NCI-H2227 treated with DMSO at 0.1 percent for 48 hours (cell line): ENCODE results near the gene SLC7A14.
A peak's percentile ranks its signal among the peaks of the same experiment; 100 is the strongest.
"Not testable (repeated sequence)": the region's sequence is repeated elsewhere in the genome, so short reads cannot be mapped to it uniquely, and the experiment has no call there.

Experiments
- DNase-seq: peaks from one replicate; lab custom pipeline; 2025; lab: John Stamatoyannopoulos, UW

SLC7A14 gene

DNA sequence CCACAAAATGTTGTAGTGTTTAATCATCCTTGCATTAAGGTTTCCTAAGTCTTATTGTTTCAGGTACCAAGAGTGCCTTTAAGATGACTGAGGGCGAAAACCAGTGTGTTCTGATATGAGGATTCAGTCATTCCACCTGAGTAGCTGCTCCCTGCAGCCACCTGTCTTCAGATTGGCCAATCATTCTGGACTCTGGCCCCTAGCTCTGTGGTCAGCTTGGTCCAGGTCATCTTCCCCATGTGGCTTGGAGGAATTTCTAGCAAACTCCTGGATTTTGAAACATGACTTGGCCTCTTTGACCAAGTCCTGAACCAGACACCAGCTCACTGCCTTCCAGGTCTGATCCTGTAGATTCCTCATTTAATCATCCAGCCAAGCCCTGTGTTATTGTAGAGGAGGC is 7.8 kb upstream of the SLC7A14 start:
- DNase-seq, result no peak

DNA sequence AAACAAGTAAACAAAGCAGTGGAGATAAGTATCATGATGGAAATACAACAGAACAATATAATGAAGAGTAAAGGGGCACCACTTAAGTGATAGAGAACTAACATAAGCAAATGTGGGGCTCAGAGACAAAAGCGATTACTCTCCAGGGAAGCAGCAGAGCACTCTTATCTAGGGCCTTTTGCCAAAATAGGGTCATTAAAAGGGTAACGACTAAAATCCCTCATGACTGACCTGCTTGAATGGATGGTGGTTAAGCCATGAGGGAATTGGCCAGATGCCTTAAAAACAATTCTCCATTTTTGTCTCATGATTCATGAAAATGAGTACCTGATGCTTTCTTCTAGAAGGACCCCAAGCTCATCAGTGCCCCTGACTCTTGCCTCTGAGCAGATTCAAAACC is 3.2 kb upstream of the SLC7A14 start:
- DNase-seq, result no peak

GRCh38 chr3:170585008-170585936 is 603 bp downstream of the SLC7A14 start:
- peak; percentile 23 for DNase-seq

DNA sequence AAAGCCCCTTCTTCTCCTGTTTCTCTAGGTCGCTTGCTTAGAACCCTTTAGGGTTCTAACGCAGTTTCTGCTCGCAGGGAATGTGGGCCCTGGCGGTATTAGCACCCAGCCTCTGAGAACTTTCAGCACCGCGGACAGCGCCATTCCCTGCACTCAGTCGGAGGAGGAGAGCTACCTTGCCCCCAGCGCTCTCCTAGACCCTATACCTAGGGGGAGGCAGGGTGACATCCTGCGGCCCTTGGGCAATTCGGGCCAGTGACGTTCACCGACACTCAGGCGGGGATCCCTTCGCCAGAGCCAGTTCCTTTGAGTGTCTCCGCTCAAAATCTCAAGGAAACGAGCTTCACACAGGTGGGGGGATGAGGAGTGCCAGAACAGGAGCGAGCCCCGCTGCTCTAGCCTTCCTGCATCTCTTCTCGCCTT is 1.3 kb downstream of the SLC7A14 start:
- peak; percentile 41 for DNase-seq

- DNase-seq, result no peak
Measured at GRCh38 chr3:170579646-170580045, 6.2 kb downstream of the SLC7A14 start.

GRCh38 chr3:170572665-170573253 is 13.1 kb downstream of the SLC7A14 start:
- no peak for DNase-seq

GRCh38 chr3:170567598-170567997 is 18.3 kb downstream of the SLC7A14 start:
- DNase-seq, result not testable (repeated sequence)

- no peak for DNase-seq
Measured at GRCh38 chr3:170566413-170566812, 19.5 kb downstream of the SLC7A14 start.

GRCh38 chr3:170565495-170565894 is 20.4 kb downstream of the SLC7A14 start:
- DNase-seq, result no peak

DNA sequence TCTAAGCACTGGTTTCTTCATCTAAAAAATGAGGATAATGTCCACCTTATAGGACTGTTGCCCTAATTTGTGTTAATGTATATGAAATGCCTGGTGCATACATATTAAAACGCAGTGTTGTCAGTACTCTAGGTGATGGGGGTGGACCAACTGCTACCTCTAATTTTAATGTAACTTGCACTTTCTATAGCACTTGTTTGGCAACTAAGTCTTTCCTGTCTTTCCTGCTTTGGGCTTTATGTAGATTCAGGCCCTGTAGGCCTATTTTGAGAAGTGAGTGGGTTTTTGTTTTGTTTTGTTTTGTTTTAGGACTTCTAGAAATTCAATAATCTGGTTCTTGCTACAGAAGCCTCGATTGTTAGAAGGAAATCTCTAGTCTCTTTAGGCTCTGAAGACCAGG is 21.2 kb downstream of the SLC7A14 start:
- no peak for DNase-seq

GRCh38 chr3:170563712-170564423 is 22.0 kb downstream of the SLC7A14 start:
- peak; percentile 63 for DNase-seq

DNA sequence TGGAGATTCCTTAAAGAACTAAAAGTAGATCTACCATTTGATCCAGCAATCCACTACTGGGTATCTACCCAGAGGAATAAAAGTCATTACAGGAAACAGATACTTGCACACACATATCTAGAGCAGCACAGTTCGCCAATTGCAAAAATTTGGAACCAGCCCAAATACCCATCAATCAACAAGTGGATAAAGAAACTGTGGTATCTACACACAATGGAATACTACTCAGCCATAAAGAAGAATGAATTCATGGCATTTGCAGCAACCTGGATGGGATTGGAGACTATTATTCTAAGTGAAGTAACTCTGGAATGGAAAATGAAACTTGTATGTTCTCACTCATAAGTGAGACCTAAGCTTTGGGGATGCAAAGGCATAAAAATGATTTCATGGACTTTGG is 23.8 kb downstream of the SLC7A14 start:
- no peak for DNase-seq

DNA sequence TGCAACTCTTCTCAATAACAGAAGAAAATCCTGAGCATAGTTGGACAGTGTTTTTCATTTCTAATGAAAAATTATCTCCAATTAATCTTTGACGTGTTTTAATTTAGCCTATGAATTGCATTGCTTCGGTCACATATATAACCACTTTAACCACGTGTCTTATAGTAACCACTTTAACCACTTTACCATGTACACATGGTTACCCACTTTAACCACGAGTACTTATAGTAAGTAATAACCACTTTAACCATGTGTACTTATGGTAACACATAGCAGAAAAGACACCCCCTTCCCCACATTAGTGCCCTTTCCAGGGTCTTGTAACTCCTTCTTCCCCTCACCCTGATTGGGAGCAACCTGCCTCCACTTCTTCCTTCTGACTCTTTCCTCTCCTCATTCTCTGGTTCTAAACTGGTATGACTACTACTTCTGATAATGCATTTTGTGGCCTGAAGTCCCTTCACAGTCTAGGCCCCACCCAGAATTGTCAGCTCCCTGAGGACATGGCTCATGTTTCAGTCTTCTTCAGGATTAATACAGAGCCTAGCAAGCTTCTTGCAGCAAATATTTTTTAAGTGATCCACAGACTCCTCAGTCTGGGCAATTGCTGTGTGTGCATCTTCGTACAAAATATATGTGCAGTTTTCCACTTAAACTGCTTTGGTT is 25.0 kb downstream of the SLC7A14 start:
- no peak for DNase-seq

DNA sequence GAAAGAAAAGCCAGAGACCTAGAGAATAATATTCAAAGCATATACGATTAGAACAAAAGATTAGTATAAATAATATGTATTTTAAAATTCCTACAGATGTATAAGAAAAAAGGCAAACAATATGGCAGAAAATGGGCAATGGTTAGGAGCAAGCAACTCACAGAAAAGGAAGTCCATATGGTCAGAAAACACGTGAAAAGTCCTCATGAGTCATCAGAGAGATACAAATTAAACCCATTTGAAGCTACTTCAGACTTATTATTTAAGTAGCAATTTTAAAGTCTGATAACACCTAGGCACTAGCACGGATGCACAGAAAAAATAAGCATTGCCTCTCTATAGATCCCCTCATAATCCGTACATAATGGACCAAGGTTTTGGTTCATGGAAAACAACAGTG is 25.6 kb downstream of the SLC7A14 start:
- no peak for DNase-seq

GRCh38 chr3:170558427-170558826 is 27.4 kb downstream of the SLC7A14 start:
- DNase-seq, result no peak

GRCh38 chr3:170555329-170555728 is 30.5 kb downstream of the SLC7A14 start:
- DNase-seq, result no peak

GRCh38 chr3:170553788-170554757 is 31.8 kb downstream of the SLC7A14 start:
- DNase-seq, result no peak

DNA sequence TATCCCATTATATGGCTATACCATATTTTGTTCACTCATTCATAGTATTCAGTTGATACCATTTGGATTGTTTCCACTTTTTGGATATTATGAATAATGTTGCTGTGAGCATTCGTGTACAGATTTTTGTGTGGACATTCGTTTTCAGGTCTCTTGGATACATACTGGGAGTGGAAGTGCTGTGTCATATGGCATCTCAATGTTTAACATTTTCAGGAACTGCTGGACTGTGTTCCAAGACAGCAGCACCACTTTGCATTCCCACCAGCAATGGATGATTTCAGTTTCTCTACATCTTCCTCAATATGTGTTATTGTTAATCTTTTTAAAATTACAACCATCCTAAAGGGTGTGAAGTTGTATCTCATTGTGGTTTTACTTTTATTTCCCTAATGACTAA is 34.6 kb downstream of the SLC7A14 start:
- no peak for DNase-seq

DNA sequence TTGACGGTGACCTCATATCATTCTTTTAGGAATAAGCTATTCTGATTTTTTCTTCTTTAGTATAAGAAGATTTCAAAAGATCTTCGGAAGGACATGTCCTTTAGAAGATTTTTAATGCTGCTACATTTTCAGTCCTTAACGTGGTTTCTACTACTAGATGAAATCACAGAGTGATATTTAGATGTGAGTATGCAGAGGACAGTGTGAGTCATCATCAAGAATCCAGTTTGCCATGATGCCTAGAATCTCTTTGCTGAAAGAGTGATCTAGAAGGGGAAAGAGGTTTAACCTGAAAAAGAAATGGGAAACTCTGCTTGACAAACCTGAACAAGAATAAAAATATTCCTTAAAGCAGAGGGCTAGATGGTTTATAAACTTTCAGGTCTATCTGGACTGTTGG is 43.2 kb downstream of the SLC7A14 start:
- no peak for DNase-seq

GRCh38 chr3:170539897-170540296 is 46.0 kb downstream of the SLC7A14 start:
- no peak for DNase-seq

DNA sequence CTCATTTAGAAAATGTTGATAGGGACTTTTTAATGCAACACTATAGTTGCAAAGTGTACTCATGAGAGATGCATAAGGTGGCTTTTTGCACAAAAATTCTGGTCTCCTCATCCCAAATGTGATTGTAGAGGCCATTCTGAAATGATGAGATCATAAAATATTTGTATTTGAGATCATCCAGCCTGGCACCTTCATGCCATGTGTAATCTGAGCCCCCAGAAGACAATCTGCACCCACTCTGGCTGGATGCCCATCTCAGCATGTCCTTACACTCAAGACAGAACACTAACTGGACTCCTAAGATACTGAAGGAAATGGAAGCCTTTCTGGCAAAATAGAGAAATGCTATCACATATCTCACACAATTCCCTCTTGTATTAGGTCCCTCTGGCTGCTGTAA is 49.2 kb downstream of the SLC7A14 start:
- DNase-seq, result no peak
